ENCODE results near the gene CD274. TPM values are rescaled to one million over a fixed set of nuclear protein-coding genes. Genes with fewer than 3 reads are reported as not detected.

The CD274 gene
- total and polyA plus RNA-seq, 2 of the 8 experiments (the other 6 are each of a cell fraction or from before 2014, with no cell fraction given), result 0.08 to 0.15 TPM

- FAIRE-seq (no peak), DNase-seq (ENCODE audit: low read depth in 1 of 2, low spot score in 2 of 2) (no peak)
- H4K5ac ChIP-seq (ENCODE audit: insufficient read length, low read depth, low read length), result no peak overlapping the region
- 65% methylated on average over 3 of the region's 3 CpGs; no CpG with 5 or more reads in 1 of the 2 experiments for WGBS, 2 experiments (ENCODE audit: extremely low coverage in 1 of 2, insufficient coverage in 1 of 2, insufficient read length in 1 of 2, insufficient replicate concordance in 2 of 2, low coverage in 1 of 2, low lambda C conversion rate in 2 of 2, missing lambda C conversion rate in 1 of 2)
- H3K79me2 ChIP-seq (ENCODE audit: control insufficient read depth in 1 of 2, insufficient read depth in 2 of 2, low read length in 2 of 2), result no peaks in the 10 kb centered on the region
- no peak overlapping the region for H3K4me3 ChIP-seq (ENCODE audit: extremely low read depth in 1 of 4, insufficient read depth in 2 of 4, low read depth in 3 of 4, low read length in 4 of 4)
- no peak overlapping the region for H3K4ac ChIP-seq (replicated peaks; ENCODE audit: insufficient read length, low read depth, low read length)
- no peak overlapping the region for H3K23ac ChIP-seq (ENCODE audit: insufficient read length)
- H2BK15ac ChIP-seq (ENCODE audit: low read length), result no peak overlapping the region
- no peak overlapping the region for H3K14ac ChIP-seq (ENCODE audit: insufficient read length)
- CTCF ChIA-PET (ENCODE audit: partially characterized antibody), result interaction anchor here (0.5 to 1.5 kb wide), 8 partner anchors 10 to 653 kb away, joined by 3 to 6 read pairs (median 3); no protein-coding TSS in a partner anchor
- TF ChIP-seq NANOG (IDR thresholded peaks at IDR 0.05; ENCODE audit: insufficient read depth, low read depth, low read length, poor library complexity, severe bottlenecking) (peak; percentile 10), CREB1 (IDR thresholded peaks at IDR 0.05) (no peak)
- H3K18ac ChIP-seq (ENCODE audit: extremely low read depth, low read length), result no peak overlapping the region
- no peak overlapping the region for H2BK20ac ChIP-seq (ENCODE audit: low read length)
- H2BK12ac ChIP-seq (ENCODE audit: low read depth, low read length), result no peak overlapping the region
- no peaks in the 10 kb centered on the region for H3K79me1 ChIP-seq (ENCODE audit: low read depth, low read length)
- H3K23me2 ChIP-seq (ENCODE audit: low read depth, low read length), result no peaks in the 10 kb centered on the region
- H2BK120ac ChIP-seq (replicated peaks; ENCODE audit: low read depth, low read length), result no peak overlapping the region
- no peak overlapping the region for H2AK5ac ChIP-seq (ENCODE audit: low read depth, low read length)
- H3K27me3 ChIP-seq (replicated peaks in 1 of 4; ENCODE audit: control insufficient read depth in 3 of 4, extremely low read depth in 1 of 4, insufficient read depth in 3 of 4, low read length in 3 of 4), result peaks cover 0 to 1% (median 0%) of the 10 kb centered on the region in 4 experiments; a peak in 2 of 7 replicates
- H4K20me1 ChIP-seq (replicated peaks in 1 of 2; ENCODE audit: control insufficient read depth in 1 of 2, insufficient read depth in 2 of 2, low read length in 2 of 2), result no peaks in the 10 kb centered on the region
- no peak overlapping the region for H3K27ac ChIP-seq (ENCODE audit: low read depth, low read length)
- peaks cover 0 to 3% (median 1%) of the 10 kb centered on the region in 4 experiments; a peak in 3 of 7 replicates for H3K4me1 ChIP-seq (replicated peaks in 1 of 4; ENCODE audit: control insufficient read depth in 3 of 4, insufficient read depth in 4 of 4, low read length in 3 of 4)
- H3K9me3 ChIP-seq (ENCODE audit: insufficient read depth in 2 of 2, low read depth in 1 of 2, low read length in 1 of 2), result no peaks in the 10 kb centered on the region
- no peak overlapping the region for H4K91ac ChIP-seq (replicated peaks; ENCODE audit: insufficient read length, low read length)
- POLR2A ChIA-PET (ENCODE audit: partially characterized antibody), result interaction anchor here (0.7 kb wide), 1 partner anchor 432 kb away, joined by 3 read pairs; no protein-coding TSS in a partner anchor
- no peak overlapping the region; a peak in 1 of 4 replicates for H3K4me2 ChIP-seq (ENCODE audit: insufficient read depth in 1 of 2, low read depth in 2 of 2, low read length in 2 of 2)
- H2AFZ ChIP-seq (ENCODE audit: low read length), result no peak overlapping the region
- H3K9ac ChIP-seq (replicated peaks in 1 of 4; ENCODE audit: extremely low read depth in 1 of 4, low read depth in 3 of 4, low read length in 3 of 4), result no peak overlapping the region
- H2BK5ac ChIP-seq (ENCODE audit: low read depth, low read length), result no peak overlapping the region
- no peak overlapping the region for H4K8ac ChIP-seq (ENCODE audit: extremely low read depth, insufficient read depth, low read length)
- H3K56ac ChIP-seq (replicated peaks; ENCODE audit: insufficient read length, low read depth, low read length), result no peak overlapping the region
- H3K36me3 ChIP-seq (ENCODE audit: control insufficient read depth in 2 of 4, insufficient read depth in 4 of 4, low read length in 3 of 4), result no peaks in the 10 kb centered on the region; a peak in 1 of 8 replicates
Observed at GRCh38 chr9:5416953-5417352, 33.4 kb upstream of the CD274 start.
